Loucy (cell line): ENCODE data around the gene ETFRF1.

Source experiments
- EZH2phosphoT487 ChIP-seq: fragments of 200-600 bp; IDR thresholded peaks from 2 replicates; pipeline ENCODE4 v1.6.1; 2018; ENCODE audit warnings: antibody characterized with exemption, mild to moderate bottlenecking, moderate library complexity, borderline replicate concordance
- TF ChIP-seq, protein P1 (sequence below): fragments of 200-600 bp; sonication (generic); conservative IDR thresholded peaks from 2 replicates; pipeline ENCODE4 v1.5.1; 2014; ENCODE audit warnings: mild to moderate bottlenecking, antibody characterized with exemption, low read length

GRCh38 chr12:25207411-25207810 is 12.4 kb downstream of the ETFRF1 start:
- TF ChIP-seq, protein P1, sequence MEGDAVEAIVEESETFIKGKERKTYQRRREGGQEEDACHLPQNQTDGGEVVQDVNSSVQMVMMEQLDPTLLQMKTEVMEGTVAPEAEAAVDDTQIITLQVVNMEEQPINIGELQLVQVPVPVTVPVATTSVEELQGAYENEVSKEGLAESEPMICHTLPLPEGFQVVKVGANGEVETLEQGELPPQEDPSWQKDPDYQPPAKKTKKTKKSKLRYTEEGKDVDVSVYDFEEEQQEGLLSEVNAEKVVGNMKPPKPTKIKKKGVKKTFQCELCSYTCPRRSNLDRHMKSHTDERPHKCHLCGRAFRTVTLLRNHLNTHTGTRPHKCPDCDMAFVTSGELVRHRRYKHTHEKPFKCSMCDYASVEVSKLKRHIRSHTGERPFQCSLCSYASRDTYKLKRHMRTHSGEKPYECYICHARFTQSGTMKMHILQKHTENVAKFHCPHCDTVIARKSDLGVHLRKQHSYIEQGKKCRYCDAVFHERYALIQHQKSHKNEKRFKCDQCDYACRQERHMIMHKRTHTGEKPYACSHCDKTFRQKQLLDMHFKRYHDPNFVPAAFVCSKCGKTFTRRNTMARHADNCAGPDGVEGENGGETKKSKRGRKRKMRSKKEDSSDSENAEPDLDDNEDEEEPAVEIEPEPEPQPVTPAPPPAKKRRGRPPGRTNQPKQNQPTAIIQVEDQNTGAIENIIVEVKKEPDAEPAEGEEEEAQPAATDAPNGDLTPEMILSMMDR = no peak
- TF ChIP-seq EZH2phosphoT487 = no peak
